Endodermal cell (in vitro differentiated cells): Measurements from ENCODE around the gene XXYLT1. TPM values are rescaled to one million over a fixed set of nuclear protein-coding genes. Genes with fewer than 3 reads are reported as not detected.

Experiments
- DNase-seq: peaks from one replicate; pipeline ENCODE4 v3.0.0-alpha.2; 2017
- H3K27ac ChIP-seq: 2 replicates; pipeline ENCODE4 v1.5.1; 2013; ENCODE audit warnings: mild to moderate bottlenecking, low read depth, low read length, moderate library complexity
- H3K27me3 ChIP-seq: 2 replicates; pipeline ENCODE4 v1.6.1; 2013; ENCODE audit warnings: mild to moderate bottlenecking, low read length, moderate library complexity; ENCODE audit not compliant: insufficient read depth, control insufficient read depth, poor library complexity, severe bottlenecking
- H3K36me3 ChIP-seq: 2 replicates; pipeline ENCODE4 v1.7.0; 2013; ENCODE audit warnings: mild to moderate bottlenecking, low read length, moderate library complexity; ENCODE audit not compliant: control insufficient read depth, insufficient read depth
- H3K4me1 ChIP-seq: one replicate; pipeline ENCODE4 v1.7.0; 2013; ENCODE audit warnings: low read length; ENCODE audit not compliant: control insufficient read depth, insufficient read depth
- H3K4me3 ChIP-seq: 2 replicates; pipeline ENCODE4 v1.5.1; 2013; ENCODE audit warnings: mild to moderate bottlenecking, low read length, moderate library complexity
- H3K9ac ChIP-seq: 2 replicates; pipeline ENCODE4 v1.6.1; 2013; ENCODE audit warnings: mild to moderate bottlenecking, low read length, moderate library complexity; ENCODE audit not compliant: poor library complexity, severe bottlenecking; ENCODE audit errors: extremely low read depth
- H3K9me3 ChIP-seq: 2 replicates; pipeline ENCODE4 v1.6.1; 2013; ENCODE audit warnings: mild to moderate bottlenecking, low read length, moderate library complexity; ENCODE audit not compliant: control insufficient read depth
- H3K27ac Mint-ChIP-seq: 2 replicates; pipeline ENCODE4 v1.8.0; 2020; ENCODE audit warnings: mixed read lengths
- H3K27me3 Mint-ChIP-seq: 2 replicates; pipeline ENCODE4 v1.8.0; 2021; ENCODE audit warnings: mild to moderate bottlenecking, mixed read lengths; ENCODE audit not compliant: insufficient read depth
- H3K36me3 Mint-ChIP-seq: 2 replicates; pipeline ENCODE4 v1.8.0; 2020; ENCODE audit warnings: low read depth, mixed read lengths
- H3K4me1 Mint-ChIP-seq: 2 replicates; pipeline ENCODE4 v1.8.0; 2020; ENCODE audit warnings: mixed read lengths
- H3K4me3 Mint-ChIP-seq: 2 replicates; pipeline ENCODE4 v1.8.0; 2020; ENCODE audit warnings: mild to moderate bottlenecking, moderate library complexity, mixed read lengths
- H3K9me3 Mint-ChIP-seq: 2 replicates; pipeline ENCODE4 v1.8.0; 2020; ENCODE audit warnings: mild to moderate bottlenecking, mixed read lengths
- CTCF ChIP-seq: fragments of 200-600 bp; sonication (generic); conservative IDR thresholded peaks from 2 replicates; pipeline ENCODE4 v1.5.0; 2021; ENCODE audit warnings: antibody characterized with exemption, mild to moderate bottlenecking
- WGBS, 2 experiments: methylation state at CpG; one replicate each; pipeline versions ENCODE4 v1.1.5 to v1.1.7; 2013; ENCODE audit warnings: missing lambda C conversion rate in 2 of 2, mixed read lengths in 1 of 2; ENCODE audit not compliant: insufficient coverage in 1 of 2, insufficient read length in 1 of 2; 5-methylcytosine and 5-hydroxymethylcytosine counted together
- total RNA-seq, 2 donors: library from RNA; stranded (reverse); fragmentation: NEBNext Ultra II Directional in 1 of 2; extraction: Animal tissue kit (Norgen Biotek cat#: 25700) in 1 of 2; gene quantifications; 2 replicates in 1 of 2; 3 replicates in 1 of 2; pipeline ENCODE4 v1.2.1, GENCODE V29; 2021

The XXYLT1 gene
- total RNA-seq, 2 donors from 2014 or later = 35.5 to 38.3 TPM

- Histone ChIP-seq H3K4me3 (no peak overlapping the region), H3K27me3 (no peaks in the 10 kb centered on the region), H3K9ac (no peak overlapping the region), H3K36me3 (peaks cover 4% of the 10 kb centered on the region), H3K27ac (no peak overlapping the region), H3K4me1 (no peaks in the 10 kb centered on the region), H3K9me3 (no peaks in the 10 kb centered on the region)
- Mint-ChIP-seq H3K4me3 (no peak overlapping the region), H3K27me3 (no peaks in the 10 kb centered on the region), H3K9me3 (no peaks in the 10 kb centered on the region), H3K36me3 (peaks cover 6% of the 10 kb centered on the region), H3K4me1 (peaks cover 31% of the 10 kb centered on the region), H3K27ac (no peak overlapping the region)
- no peak for TF ChIP-seq CTCF
- DNase-seq = no peak
- 86 to 94% methylated on average over 3 to 11 of the region's 12 CpGs for WGBS, 2 experiments
These were observed 165.0 kb downstream of the XXYLT1 start for GRCh38 chr3:195105841-195106417.

GRCh38 chr3:195105389-195105788 is 165.6 kb downstream of the XXYLT1 start:
- 90 to 95% methylated on average over 10 to 13 of the region's 13 CpGs for WGBS, 2 experiments

GRCh38 chr3:195104340-195104739 is 166.6 kb downstream of the XXYLT1 start:
- H3K9me3 Mint-ChIP-seq = no peaks in the 10 kb centered on the region
- DNase-seq = no peak
- H3K27ac Mint-ChIP-seq = no peak overlapping the region
- peaks cover 31% of the 10 kb centered on the region for H3K4me1 Mint-ChIP-seq
- Histone ChIP-seq H3K9ac (no peak overlapping the region), H3K4me1 (no peaks in the 10 kb centered on the region), H3K27ac (no peak overlapping the region), H3K9me3 (no peaks in the 10 kb centered on the region), H3K36me3 (peaks cover 2% of the 10 kb centered on the region), H3K27me3 (no peaks in the 10 kb centered on the region), H3K4me3 (no peak overlapping the region)
- no peak for TF ChIP-seq CTCF
- no peak overlapping the region for H3K4me3 Mint-ChIP-seq
- H3K27me3 Mint-ChIP-seq = no peaks in the 10 kb centered on the region
- H3K36me3 Mint-ChIP-seq = peaks cover 7% of the 10 kb centered on the region
- WGBS, 2 experiments = 81 to 83% methylated on average over 3 to 8 of the region's 8 CpGs

More at GRCh38 chr3:195105389-195105788, 165.6 kb downstream of the XXYLT1 start:
- Mint-ChIP-seq H3K27ac (no peak overlapping the region), H3K9me3 (no peaks in the 10 kb centered on the region), H3K4me3 (no peak overlapping the region), H3K4me1 (peaks cover 31% of the 10 kb centered on the region), H3K27me3 (no peaks in the 10 kb centered on the region), H3K36me3 (peaks cover 6% of the 10 kb centered on the region)
- no peak for TF ChIP-seq CTCF
- Histone ChIP-seq H3K27me3 (no peaks in the 10 kb centered on the region), H3K27ac (no peak overlapping the region), H3K9me3 (no peaks in the 10 kb centered on the region), H3K4me3 (no peak overlapping the region), H3K9ac (no peak overlapping the region), H3K4me1 (no peaks in the 10 kb centered on the region), H3K36me3 (peaks cover 4% of the 10 kb centered on the region)
- DNase-seq = no peak
